HG02763 (cell line): ENCODE data around the gene ABHD15.

Source experiments
- ATAC-seq: cut with Tn5 transposase; IDR thresholded peaks from one replicate; pipeline ENCODE4 v1.9.1; 2021; ENCODE audit warnings: mild to moderate bottlenecking, moderate library complexity; ENCODE audit not compliant: unreplicated experiment

ABHD15 gene

DNA sequence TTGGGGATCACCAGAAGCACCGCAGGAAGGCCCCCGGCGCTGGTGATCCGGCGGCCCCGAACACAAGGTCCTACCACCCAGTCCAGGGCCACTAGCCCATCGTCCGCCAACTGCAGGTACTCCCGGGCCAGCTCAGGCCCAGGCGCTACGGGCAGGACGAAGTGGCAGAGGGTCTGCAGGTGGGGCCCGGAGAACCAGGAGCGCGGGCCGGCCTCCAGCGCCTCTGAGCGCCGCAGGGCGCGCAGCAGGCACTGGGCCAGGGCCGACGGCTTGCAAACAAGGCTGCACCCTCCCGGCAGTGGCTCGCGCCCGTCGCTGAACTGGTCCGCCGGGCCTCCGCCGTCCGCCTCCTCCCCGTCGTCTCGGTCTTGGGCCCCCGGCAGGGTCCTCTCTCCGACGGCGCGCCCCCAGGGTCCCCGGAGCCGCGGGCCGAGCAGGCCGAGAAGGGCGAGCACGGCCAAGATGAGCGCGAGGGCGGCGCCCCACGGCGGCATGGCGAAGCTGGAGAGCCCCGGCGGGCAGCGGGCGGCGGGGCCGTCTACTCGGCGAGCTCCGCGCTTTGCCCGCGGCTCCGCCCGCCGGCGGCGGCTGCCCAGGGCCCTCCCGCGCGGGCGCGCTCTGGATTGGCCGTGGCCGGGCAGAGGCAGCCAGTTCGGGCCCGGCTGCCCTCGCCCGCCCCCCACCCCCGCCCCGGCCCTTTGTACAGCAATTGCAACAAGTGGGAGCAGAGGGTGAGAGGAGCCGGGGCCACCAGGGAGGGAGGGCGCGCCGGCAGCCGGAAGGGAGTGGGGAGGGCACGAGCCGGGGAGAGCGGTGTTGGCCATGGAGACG is at the start of gene ABHD15:
TSS of gene ABHD15 (minus strand) at position 565 of the 831 bp plus-strand sequence. CDS start at position 494, 71 bp downstream.
- ATAC-seq, result no peak

DNA sequence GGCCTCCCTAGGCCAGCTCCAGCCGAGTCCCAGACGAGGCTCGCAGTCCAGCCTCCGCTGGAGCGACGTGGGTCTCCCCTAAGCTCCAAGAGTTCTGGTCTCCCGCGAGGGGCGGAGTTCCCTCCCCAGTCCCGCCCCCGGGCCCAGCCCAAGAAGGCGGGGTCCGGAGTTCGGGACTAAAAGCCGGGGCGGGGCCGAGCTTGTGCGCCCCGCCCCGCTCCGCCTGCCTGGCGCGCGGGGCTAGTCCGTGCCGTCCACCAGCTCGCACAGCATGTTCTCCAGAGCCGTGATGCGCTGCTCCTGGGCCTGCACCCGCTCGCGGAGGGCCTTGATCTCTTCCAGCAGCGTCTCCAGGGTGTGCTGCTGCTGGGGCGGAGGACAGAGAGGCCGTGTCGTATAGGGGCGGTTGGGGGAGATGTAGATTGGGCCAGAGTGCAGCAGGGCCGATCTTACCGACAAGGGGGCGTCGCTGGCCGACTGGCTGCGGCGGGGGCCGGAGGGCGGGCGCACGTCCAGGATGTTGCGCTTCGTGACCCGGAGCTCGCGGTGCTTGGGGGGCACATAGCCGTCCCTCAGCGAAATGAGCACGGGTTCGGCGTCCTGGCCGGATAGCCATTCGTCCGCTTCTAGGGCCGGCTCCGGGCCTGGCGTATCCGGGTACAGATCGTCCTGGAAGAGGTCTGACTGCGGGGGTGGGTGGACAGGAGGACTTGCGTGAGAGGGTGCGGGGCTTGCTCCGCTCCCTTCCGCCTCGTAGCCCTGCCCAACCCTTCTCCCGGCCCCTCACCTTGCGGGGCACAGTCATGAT is 48.9 kb upstream of the ABHD15 start:
- ATAC-seq, result peak; percentile 59

DNA sequence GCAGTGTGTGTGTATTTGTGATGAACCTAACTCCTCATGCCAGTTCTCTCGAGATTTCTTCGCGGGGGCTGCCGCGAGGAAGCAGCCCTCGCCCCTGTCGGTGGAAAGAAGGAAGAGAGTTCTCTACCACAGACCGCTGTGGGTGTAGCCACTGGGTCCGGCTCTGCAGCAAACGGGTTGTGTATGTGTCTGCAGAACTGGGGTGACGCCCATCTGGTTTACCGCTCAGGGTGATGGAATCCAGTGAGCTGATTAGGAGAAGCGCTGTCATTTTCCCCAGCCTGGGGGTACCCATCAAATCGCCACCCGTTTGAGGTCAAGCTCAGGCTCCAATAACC is 48.2 kb upstream of the ABHD15 start:
- ATAC-seq, result no peak

DNA sequence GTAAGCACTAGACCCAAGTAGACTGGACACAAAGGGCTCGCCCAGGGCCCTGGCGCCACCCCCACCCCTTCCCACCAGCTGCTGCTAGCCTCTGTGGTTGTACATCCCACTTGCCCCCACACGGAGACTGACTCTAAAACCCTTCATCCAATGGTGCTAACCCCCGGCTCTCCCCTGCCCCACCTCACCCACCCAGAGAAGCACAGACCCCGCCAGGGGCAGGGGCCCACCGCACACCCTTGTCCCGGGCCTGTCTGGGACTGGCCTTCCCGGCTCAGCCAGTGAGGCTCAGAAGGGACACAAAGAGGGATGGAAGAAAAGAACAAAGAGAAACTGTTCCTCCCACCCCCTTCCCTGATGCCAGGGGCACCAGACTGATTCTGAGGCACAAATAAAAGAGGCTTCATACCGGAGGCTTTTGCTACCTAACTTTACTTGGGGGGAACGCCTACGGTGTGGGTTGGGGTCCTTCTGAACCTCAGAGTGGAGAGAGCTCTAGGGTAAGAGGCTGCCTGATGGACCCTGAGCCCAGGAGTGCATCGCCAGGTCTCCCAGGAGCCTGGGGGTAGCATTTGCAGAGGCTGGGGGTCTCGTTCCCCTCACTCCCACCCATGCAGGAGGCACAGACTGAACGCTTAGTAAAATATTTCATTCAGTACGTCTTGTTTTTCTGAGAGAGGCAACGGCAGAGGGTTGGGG is 47.7 kb upstream of the ABHD15 start:
- no peak for ATAC-seq

DNA sequence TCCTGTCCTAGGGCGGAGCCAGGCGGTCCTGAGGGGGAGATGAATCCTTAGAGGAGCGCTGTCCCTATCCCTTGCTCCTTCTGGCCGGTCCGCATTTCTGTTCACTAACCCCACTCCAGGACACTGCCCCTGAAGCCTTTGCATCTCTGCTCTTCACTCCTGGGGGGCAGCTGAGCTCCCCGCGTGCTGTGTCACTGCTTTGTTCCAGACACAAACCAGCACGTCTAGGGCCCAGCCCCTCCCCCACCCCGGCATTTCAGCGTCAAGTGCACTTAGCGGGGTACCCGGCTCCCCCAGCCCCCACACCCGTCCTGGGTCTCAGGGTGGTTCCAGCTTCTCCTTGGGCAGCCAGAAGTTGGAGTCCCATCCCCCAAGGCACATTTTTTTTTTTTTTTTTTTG is 47.0 kb upstream of the ABHD15 start:
- ATAC-seq, result no peak

DNA sequence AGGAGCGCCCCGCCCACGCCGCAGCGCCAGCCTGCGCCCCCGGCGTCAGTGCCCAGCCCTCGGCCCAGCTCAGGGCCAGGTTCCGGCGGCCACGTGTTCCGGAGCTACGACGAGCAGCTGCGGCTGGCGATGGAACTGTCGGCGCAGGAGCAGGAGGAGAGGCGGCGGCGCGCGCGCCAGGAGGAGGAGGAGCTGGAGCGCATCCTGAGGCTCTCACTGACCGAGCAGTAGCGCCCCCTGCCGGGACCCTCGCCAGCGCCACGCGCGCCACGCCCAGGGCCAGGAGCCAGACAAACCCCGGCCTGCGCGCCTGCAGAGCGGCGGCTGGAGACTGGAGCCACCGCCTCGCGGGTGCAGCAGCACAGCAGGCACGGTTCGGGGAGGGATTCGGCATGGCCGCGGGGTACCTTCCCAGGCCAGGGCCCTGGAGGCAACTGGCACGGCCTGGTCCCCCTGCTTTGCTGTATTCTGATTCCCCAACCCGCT is 46.6 kb upstream of the ABHD15 start:
- ATAC-seq, result no peak

GRCh38 chr17:29612404-29613280 is 45.8 kb upstream of the ABHD15 start:
- ATAC-seq, result no peak

DNA sequence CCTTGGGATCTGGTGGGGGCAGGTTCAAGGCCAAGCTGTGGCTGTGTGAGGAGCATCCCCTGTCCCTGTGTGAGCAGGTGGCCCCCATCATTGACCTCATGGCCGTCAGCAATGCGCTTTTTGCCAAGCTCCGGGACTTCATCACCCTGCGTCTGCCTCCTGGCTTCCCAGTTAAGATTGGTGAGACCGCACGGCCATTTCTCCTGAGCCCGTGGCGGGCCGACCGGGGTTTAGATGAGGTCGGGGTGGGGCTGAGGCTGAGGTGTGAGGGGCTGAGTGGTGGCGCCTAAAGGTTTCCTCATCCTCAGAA is 45.2 kb upstream of the ABHD15 start:
- ATAC-seq, result no peak

- ATAC-seq, result no peak
These were observed 44.7 kb upstream of the ABHD15 start for GRCh38 chr17:29611351-29612093.

- no peak for ATAC-seq
These were observed 43.6 kb upstream of the ABHD15 start for GRCh38 chr17:29610395-29610794.

DNA sequence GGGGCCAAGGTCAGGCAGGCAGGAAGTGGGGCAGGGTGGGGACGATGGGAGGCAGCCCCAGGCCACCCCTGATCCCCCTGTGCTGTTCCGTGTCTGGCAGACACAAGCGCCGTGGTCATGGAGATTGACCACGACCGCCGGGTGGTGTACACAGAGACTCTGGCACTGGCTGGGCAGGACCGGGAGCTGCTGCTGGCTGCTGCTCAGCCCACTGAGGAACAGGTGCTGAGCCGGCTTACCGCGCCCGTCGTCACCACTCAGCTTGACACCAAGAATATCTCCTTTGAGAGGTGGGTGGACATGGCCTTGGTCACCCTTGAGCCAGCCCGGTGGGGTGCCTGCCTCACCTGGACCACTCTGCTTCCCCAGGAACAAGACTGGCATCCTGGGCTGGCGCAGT is 42.1 kb upstream of the ABHD15 start:
- no peak for ATAC-seq

GRCh38 chr17:29607557-29608195 is 40.8 kb upstream of the ABHD15 start:
- no peak for ATAC-seq

DNA sequence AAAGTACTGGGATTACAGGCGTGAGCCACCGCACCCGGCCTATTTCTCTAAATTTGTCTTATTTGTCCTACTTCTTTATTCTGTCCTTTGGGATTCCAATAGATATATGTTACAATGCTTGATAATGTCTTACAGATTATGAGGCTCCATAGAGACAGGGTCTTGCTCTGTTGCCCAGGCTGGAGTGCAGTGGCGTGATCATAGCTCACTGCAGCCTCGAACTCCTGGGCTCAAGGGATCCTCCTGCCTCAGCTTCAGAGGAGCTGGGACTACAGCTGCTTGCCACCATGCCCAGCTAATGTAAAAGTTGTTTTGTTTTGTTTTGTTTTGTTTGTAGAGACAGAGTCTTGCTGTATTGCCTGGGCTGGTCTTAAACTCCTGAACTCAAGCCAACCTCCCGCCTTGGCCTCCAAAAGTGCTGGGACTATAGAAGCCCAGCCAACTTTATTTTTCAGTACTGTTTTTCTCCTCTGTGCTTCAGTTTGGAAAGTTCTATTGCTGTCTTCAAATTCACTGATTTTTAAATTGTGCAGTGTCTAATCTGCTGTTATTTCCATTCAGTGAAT is 36.4 kb upstream of the ABHD15 start:
- no peak for ATAC-seq

DNA sequence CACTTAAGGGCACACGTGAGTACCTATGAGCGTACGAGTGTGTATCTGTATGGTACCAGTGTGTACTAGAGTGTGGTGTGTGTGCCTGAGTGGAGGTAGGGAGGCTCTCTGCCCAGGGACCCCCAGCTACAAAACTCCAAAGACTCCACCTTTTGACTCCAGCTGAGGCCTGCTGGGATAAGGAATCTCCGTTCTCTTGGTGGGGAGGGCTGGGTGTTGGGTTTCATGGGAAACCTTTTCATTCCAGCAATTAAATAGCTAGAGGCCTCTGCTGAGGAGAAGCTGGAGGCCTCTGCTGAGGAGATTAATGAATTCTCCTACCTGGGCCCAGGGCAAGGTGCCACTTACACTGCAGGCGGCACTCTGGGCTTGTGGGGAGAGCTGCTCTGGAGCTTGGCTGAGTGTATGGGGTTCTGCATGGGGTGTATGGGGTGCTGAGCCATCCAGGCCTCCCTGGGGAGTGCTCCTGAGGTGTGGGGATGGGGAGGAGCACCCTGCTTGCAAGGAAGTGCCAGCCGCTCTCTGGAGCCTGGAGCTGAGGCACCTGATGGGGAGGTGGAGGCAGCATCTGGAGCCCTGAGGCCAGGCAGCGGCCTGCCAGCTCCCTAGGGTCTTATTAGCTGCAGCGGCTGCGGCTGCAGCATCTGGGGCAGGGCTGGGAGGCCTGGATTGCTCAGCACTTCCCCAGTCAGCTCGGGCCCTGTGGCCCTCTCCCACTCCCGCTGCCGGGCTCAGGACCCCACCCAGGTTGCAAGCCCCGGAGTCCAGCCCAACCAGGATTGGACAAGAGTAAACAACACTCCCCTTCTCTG is 30.7 kb upstream of the ABHD15 start:
- no peak for ATAC-seq

DNA sequence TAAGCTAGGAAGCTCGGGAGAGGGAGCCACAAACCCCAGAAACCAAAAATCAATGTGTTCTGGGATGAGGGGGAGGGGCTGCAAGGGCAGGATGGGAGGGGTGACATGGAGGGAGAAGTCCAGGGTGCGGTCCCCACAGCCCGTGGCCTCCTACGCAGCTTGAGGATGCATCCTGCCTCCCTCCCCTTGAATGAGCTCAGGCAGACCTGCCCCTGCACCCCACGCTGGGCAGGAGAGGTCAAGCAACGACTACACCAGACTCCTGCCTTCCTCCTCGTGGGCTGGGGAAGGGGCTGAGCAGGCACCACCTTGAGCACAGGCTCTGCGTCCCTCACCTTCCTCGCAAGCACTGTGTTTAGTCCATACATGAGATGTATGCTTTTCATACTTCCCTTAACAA is 30.0 kb upstream of the ABHD15 start:
- ATAC-seq, result no peak

DNA sequence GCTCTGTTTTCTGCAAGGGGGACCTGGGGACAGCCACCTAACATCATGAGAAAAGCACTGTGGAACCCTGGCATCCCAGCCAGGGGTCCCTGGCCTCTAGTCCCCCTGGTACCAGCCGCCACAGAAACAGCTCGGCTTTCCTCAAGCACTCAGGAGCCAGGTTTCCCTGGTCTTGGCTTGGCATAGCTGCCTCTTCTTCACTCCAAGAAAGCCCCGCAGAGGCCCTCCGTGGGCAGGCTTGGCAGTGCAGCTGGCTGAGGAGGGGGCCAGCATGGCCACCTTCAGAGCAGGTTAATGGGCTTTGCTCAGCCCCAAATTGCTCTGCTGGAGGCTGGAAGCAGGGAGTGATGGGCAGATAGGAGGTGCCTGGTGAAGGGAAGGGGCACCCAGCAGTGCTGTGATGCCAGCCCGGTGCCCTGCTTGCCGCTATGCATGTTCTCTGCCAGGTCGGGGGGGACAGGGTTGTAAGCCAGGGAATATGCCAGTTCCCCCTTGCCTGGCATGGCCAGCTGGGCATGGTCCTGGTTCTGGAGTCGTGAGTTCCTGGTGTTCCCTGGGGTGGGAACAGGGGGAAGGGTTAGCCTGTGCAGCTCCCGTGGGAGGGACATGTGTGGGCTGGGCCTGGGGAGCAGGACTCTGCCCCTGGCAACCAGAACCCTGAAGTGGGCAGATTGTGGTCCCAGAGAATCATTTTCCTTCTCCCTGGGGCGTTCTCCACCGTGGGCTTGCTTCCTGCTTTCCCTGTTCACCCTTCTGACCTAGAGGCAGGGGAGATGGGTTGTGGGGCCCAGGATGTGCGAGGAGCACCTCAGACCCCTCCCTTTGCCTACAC is 29.3 kb upstream of the ABHD15 start:
- ATAC-seq, result no peak

DNA sequence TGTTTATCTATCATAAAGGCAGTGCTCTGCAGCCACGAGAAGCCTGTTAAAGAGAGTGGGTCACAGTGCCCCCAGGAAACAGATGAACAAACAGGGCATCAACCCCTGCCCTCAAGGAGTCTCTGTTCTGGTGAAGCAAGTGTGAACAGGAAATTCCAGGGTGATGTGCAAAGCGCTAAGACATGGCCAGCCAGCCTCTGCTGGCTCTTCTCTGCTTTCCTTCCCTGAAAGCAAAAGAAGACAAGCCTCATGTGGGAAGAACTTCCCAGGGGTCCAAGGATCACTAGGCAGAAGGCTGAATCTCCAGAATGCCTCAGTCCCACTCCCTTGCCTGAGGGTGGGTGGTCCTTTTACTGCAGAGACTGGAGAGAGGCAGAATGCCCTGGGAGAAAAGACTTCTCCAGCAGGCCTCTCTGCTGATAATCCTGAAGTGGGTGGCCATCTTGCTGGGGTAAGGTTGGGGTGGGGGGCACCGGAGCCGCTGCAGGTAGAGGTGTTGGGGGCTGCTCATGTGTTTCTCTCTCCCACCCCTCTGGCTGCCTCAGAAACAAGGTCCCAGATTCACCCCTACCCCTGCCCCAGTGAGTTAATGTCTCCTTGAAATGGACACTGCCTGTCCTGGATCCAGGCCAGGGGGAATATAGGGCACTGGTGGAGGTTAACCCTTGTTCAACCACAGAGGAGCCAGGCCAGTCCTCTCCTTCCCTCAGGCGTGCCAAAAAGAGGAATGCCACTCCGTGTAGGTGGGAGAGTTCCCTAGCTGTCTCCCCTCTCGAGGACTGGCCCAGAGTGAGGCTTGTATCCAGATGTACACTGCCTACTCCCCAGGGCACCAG is 28.5 kb upstream of the ABHD15 start:
- ATAC-seq, result no peak
